Endothelial cell (in vitro differentiated cells): ENCODE results near the gene C9orf85. TPM values are rescaled to one million over a fixed set of nuclear protein-coding genes. Genes with fewer than 3 reads are reported as not detected.

Experiments
- DNase-seq: peaks from one replicate; pipeline ENCODE4 v3.0.0; 2021; ENCODE audit warnings: low spot score
- H3K27ac Mint-ChIP-seq: one replicate; pipeline ENCODE4 v1.8.0; 2021; ENCODE audit warnings: mixed read lengths, inconsistent platforms; ENCODE audit not compliant: unreplicated experiment
- H3K27me3 Mint-ChIP-seq: one replicate; pipeline ENCODE4 v1.8.0; 2021; ENCODE audit warnings: mild to moderate bottlenecking, moderate library complexity, mixed read lengths, inconsistent platforms; ENCODE audit not compliant: unreplicated experiment
- H3K36me3 Mint-ChIP-seq: one replicate; pipeline ENCODE4 v1.8.0; 2021; ENCODE audit warnings: mild to moderate bottlenecking, low read depth, mixed read lengths, inconsistent platforms; ENCODE audit not compliant: unreplicated experiment
- H3K4me1 Mint-ChIP-seq: one replicate; pipeline ENCODE4 v1.8.0; 2021; ENCODE audit warnings: mild to moderate bottlenecking, mixed read lengths, inconsistent platforms; ENCODE audit not compliant: unreplicated experiment
- H3K4me3 Mint-ChIP-seq: one replicate; pipeline ENCODE4 v1.8.0; 2021; ENCODE audit warnings: mild to moderate bottlenecking, mixed read lengths, inconsistent platforms; ENCODE audit not compliant: unreplicated experiment
- H3K9me3 Mint-ChIP-seq: one replicate; pipeline ENCODE4 v1.8.0; 2021; ENCODE audit warnings: mixed read lengths, inconsistent platforms; ENCODE audit not compliant: unreplicated experiment
- CTCF ChIP-seq: fragments of 200-600 bp; sonication (generic); IDR thresholded peaks from one replicate; pipeline ENCODE4 v1.5.0; 2021; ENCODE audit warnings: antibody characterized with exemption; ENCODE audit not compliant: unreplicated experiment
- total RNA-seq: library from RNA; stranded (reverse); fragmentation: NEBNext Ultra II Directional; extraction: Animal tissue kit (Norgen Biotek cat#: 25700); gene quantifications from one replicate; pipeline ENCODE4 v1.2.1, GENCODE V29; 2021; ENCODE audit not compliant: unreplicated experiment

The C9orf85 gene
- total RNA-seq, 1 donor from 2014 or later: 12.2 TPM

DNA sequence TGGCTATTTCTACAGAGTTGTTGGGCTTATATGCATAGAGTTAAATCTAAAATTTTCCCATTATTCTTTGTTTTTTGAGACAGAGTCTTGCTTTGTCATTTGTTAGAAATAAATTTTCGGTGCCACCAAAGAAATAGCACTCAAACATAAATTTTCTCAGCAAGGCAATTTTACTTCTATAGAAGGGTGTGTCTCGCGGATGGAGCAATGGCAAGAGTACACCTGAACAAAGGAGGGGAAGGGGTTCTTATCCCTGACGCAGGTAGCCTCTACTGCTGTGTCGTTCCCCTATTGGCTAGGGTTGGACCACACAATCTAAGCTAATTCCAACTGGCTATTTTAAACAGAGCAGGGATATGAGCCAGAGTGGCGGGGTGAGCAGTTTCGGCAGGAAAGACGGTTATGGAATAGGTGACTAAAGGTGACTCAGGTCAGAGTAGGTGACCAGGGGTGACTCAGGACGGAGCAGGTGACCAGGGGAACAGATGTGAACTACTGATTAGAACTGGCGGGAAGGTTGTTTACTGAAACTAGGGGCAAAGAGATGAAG, 57.2 kb downstream of the C9orf85 start:
- H3K9me3 Mint-ChIP-seq: peaks cover 4% of the 10 kb centered on the region
- no peak for DNase-seq
- H3K36me3 Mint-ChIP-seq: peaks cover 15% of the 10 kb centered on the region
- TF ChIP-seq CTCF: no peak
- H3K4me1 Mint-ChIP-seq: peaks cover 6% of the 10 kb centered on the region
- H3K27ac Mint-ChIP-seq: no peak overlapping the region
- no peak overlapping the region for H3K4me3 Mint-ChIP-seq
- H3K27me3 Mint-ChIP-seq: peaks cover 7% of the 10 kb centered on the region

DNA sequence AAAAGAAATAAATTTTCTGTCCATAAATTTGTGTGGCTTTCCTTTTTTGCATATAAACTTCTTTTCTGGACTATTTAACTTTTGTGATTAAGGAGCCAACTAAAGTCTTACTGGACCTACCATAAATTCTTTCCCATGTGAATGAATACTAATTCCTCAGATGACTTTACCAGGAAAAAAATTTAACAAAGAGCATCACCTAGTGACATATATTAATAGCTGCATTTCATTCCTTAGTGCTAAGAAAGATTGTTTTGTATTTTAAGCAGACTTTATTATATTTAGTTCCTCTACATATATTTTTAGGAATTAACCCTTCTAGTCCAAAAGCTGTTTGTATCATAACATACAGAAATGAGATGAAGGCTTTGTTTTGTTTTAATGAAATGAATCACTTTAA, 64.4 kb downstream of the C9orf85 start:
- Mint-ChIP-seq H3K36me3 (no peaks in the 10 kb centered on the region), H3K4me3 (no peak overlapping the region), H3K27ac (no peak overlapping the region), H3K9me3 (no peaks in the 10 kb centered on the region), H3K27me3 (no peaks in the 10 kb centered on the region), H3K4me1 (no peaks in the 10 kb centered on the region)
- no peak for DNase-seq
- no peak for TF ChIP-seq CTCF

DNA sequence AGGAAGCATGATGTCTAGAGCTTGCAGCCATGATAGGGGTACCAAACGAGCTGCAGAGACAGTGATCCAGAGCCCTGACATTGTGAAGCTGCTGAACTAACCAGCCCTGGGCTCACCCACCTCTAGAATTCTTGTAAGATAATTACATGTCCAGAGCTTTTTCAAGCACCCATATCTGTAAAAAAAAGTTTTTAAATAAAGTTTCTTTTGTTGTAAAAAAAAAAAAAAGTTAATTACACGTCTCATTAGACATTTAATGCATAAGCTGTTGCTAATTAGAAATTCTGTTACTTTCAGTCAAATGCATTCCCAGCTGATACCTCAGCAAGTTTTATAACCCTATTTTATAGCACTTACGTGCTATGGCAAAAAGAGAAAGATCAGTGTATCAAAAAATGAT, 65.6 kb downstream of the C9orf85 start:
- Mint-ChIP-seq H3K9me3 (no peaks in the 10 kb centered on the region), H3K27me3 (no peaks in the 10 kb centered on the region), H3K27ac (no peak overlapping the region), H3K4me1 (no peaks in the 10 kb centered on the region), H3K4me3 (no peak overlapping the region), H3K36me3 (no peaks in the 10 kb centered on the region)
- no peak for DNase-seq
- no peak for TF ChIP-seq CTCF

DNA sequence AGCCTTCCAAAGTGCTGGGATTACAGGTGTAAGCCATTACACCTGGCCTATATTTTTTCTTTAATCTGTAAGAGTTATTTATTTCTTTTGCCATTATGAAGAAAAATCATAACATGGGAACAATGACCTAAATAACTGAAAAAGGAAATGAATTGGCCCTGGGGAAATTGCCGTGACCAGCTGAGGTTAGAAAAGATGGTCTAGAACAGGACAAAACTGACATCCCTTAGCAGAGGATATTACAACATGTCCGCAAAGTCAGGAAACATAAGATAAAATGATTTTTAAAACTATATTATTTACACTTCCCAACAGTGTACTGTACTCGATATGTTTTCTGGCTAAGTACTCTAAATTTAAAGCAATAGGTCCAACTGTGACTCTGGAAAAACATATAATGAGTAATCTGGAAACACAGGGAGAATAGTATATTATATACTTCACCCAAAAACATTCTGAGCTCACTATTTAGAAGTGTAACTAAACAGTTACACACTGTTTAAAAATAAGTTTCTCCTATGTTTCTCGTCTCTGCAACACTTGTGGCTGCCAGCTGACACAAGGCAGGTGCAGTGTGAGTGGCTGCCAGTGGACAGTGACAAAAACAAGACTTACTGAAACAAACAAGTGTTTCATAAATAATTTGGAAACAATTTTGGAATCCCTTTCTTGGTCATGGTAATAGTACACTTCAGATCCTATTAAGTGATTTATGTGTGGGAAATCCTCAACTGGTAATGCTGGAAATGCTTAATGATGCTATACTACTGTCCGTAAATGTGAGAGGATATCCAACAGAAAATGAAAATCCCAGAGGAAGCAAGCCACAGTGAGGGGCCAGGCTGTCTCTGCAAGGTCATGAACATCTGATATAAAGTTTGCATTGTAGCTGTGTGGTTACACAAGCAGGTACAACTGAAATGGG, 69.1 kb downstream of the C9orf85 start:
- no peak for TF ChIP-seq CTCF
- Mint-ChIP-seq H3K27me3 (peaks cover 2% of the 10 kb centered on the region), H3K4me3 (no peak overlapping the region), H3K36me3 (no peaks in the 10 kb centered on the region), H3K9me3 (no peaks in the 10 kb centered on the region), H3K27ac (no peak overlapping the region), H3K4me1 (no peaks in the 10 kb centered on the region)
- DNase-seq: no peak

DNA sequence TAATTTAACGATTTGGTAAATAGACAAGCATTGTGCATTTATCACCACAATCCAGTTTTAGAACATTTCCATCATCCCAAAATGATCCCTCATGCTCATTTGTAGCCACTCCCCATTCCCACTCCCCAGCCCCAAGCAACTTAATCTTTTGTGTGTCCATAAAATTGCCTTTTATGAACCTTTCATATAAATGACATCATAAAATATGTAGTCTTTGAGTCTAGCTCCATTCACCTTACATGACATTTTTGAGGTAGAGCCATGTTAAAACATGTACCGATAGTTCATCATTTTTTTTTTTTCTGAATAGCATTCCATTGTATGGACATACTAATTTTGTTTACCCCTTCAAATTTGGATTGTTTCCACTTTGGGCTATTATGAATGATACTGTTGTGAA, 70.5 kb downstream of the C9orf85 start:
- Mint-ChIP-seq H3K4me3 (no peak overlapping the region), H3K27me3 (peaks cover 2% of the 10 kb centered on the region), H3K27ac (no peak overlapping the region), H3K36me3 (no peaks in the 10 kb centered on the region), H3K9me3 (no peaks in the 10 kb centered on the region), H3K4me1 (no peaks in the 10 kb centered on the region)
- no peak for TF ChIP-seq CTCF
- no peak for DNase-seq
